Endothelial cell of umbilical vein (primary cell): ENCODE results near the gene APCDD1. TPM values are rescaled to one million over a fixed set of nuclear protein-coding genes. Genes with fewer than 3 reads are reported as not detected.

Source experiments
- BruUV-seq: library from RNA; stranded (reverse); fragments of 400-500 nt; replicated peaks from 2 replicates; lab custom pipeline; 2021; lab: Mats Ljungman, UMichigan
- CTCF ChIA-PET: fragments of 300-600, 350-600 bp; sonication (Branson Sonifier 250); formaldehyde crosslinking; loops from one replicate; lab custom pipeline; 2021; ENCODE audit warnings: antibody characterized with exemption, inconsistent platforms; lab: Charles Lee
- POLR2A ChIA-PET: fragments of 300-600, 350-600 bp; sonication (Branson Sonifier 250); formaldehyde crosslinking; loops from one replicate; lab custom pipeline; 2021; ENCODE audit warnings: antibody characterized with exemption, inconsistent platforms; lab: Charles Lee
- DNase-seq: peaks from one replicate; pipeline ENCODE4 v3.0.0-alpha.2; 2011; ENCODE audit warnings: low read depth, low spot score
- FAIRE-seq: peaks from 2 replicates; lab custom pipeline; 2011; peaks lifted over from hg19 to GRCh38; lab: Jason Lieb, UNC
- H2AFZ ChIP-seq: 2 replicates; pipeline ENCODE4 v1.6.0; 2012; ENCODE audit warnings: low read depth, low read length, control low read depth, inconsistent platforms
- H3K27ac ChIP-seq: 2 replicates; pipeline ENCODE4 v1.5.1; 2011; ENCODE audit warnings: low read depth, mild to moderate bottlenecking, control low read depth, low read length, moderate library complexity; ENCODE audit not compliant: insufficient read depth
- H3K27me3 ChIP-seq, 2 experiments: 2 replicates each; pipeline versions ENCODE4 v1.6.0 to v1.6.1; 2011; ENCODE audit warnings: low read length in 2 of 2, mixed read lengths in 1 of 2; ENCODE audit not compliant: control insufficient read depth in 2 of 2, insufficient read depth in 2 of 2
- H3K36me3 ChIP-seq, 2 experiments: 2 replicates in 1 of 2; 3 replicates in 1 of 2; pipeline ENCODE4 v1.5.1; 2011; ENCODE audit warnings: low read length in 2 of 2, mild to moderate bottlenecking in 1 of 2, moderate library complexity in 1 of 2; ENCODE audit not compliant: control insufficient read depth in 2 of 2, insufficient read depth in 2 of 2; ENCODE audit errors: extremely low read depth in 1 of 2
- H3K4me1 ChIP-seq: 3 replicates; pipeline ENCODE4 v1.5.1; 2011; ENCODE audit warnings: mild to moderate bottlenecking, low read length; ENCODE audit not compliant: control insufficient read depth, insufficient read depth; ENCODE audit errors: extremely low read depth
- H3K4me2 ChIP-seq: 2 replicates; pipeline ENCODE4 v1.6.1; 2011; ENCODE audit warnings: low read length, control low read depth, mixed read lengths; ENCODE audit not compliant: insufficient read depth
- H3K4me3 ChIP-seq, 3 experiments: fragments of 200-600 bp in 1 of 3; sonication (generic), shearing (Covaris generic) in 1 of 3; replicated peaks in 1 of 3; 2 replicates each; pipeline ENCODE4 v1.5.1; 2011 to 2016; ENCODE audit warnings: control low read depth in 3 of 3, low read length in 3 of 3, mild to moderate bottlenecking in 2 of 3, inconsistent platforms in 1 of 3, low read depth in 1 of 3, moderate library complexity in 1 of 3; ENCODE audit not compliant: insufficient read depth in 1 of 3
- H3K79me2 ChIP-seq: 2 replicates; pipeline ENCODE4 v1.6.0; 2012; ENCODE audit warnings: low read length, inconsistent platforms; ENCODE audit not compliant: control insufficient read depth, insufficient read depth
- H3K9ac ChIP-seq: replicated peaks from 2 replicates; pipeline ENCODE3; 2011; ENCODE audit warnings: low read length, control low read depth; ENCODE audit not compliant: insufficient read depth; ENCODE audit errors: extremely low read depth
- H3K9me1 ChIP-seq: replicated peaks from 3 replicates; pipeline ENCODE4 v1.6.0; 2011; ENCODE audit warnings: mild to moderate bottlenecking, low read length; ENCODE audit not compliant: control insufficient read depth, insufficient read depth; ENCODE audit errors: extremely low read depth
- H3K9me3 ChIP-seq: replicated peaks from 2 replicates; pipeline ENCODE4 v1.5.1; 2012; ENCODE audit warnings: low read length, inconsistent platforms; ENCODE audit not compliant: control insufficient read depth, insufficient read depth
- H4K20me1 ChIP-seq: replicated peaks from 2 replicates; pipeline ENCODE3; 2011; ENCODE audit warnings: mild to moderate bottlenecking, low read length; ENCODE audit not compliant: control insufficient read depth, insufficient read depth; ENCODE audit errors: extremely low read depth
- FOS ChIP-seq: IDR thresholded peaks from 2 replicates; pipeline ENCODE4 v1.6.1; 2011; ENCODE audit warnings: mild to moderate bottlenecking, low read length, moderate library complexity, borderline replicate concordance; ENCODE audit not compliant: insufficient read depth
- GATA2 ChIP-seq: IDR thresholded peaks from 2 replicates; pipeline ENCODE4 v1.7.0; 2011; ENCODE audit warnings: low read depth, mild to moderate bottlenecking, moderate library complexity, mixed read lengths, low read length; ENCODE audit not compliant: insufficient read length, insufficient read depth
- JUN ChIP-seq: IDR thresholded peaks from 2 replicates; pipeline ENCODE4 v1.6.1; 2011; ENCODE audit warnings: borderline replicate concordance, low read depth; ENCODE audit not compliant: insufficient read length, insufficient read depth
- MYC ChIP-seq: IDR thresholded peaks from one replicate; pipeline ENCODE4 v1.6.1; 2011; ENCODE audit warnings: mild to moderate bottlenecking, low read depth, low read length
- POLR2A ChIP-seq: IDR thresholded peaks from 2 replicates; pipeline ENCODE4 v1.6.1; 2012; ENCODE audit warnings: low read depth, mild to moderate bottlenecking, control low read depth, low read length
- POLR2AphosphoS5 ChIP-seq: IDR thresholded peaks from 2 replicates; pipeline ENCODE4 v1.6.1; 2012; ENCODE audit warnings: low read depth, mild to moderate bottlenecking, control low read depth, low read length, moderate library complexity; ENCODE audit not compliant: insufficient read depth
- dilution Hi-C: fragments of 300-500 bp; cut with MboI; formaldehyde crosslinking; loops from one replicate; pipeline ENCODE4 v1.15.0; 2019; ENCODE audit warnings: low sequenced_read_pairs; ENCODE audit not compliant: extremely low pct_ligation_motif_present
- intact Hi-C: fragments of 100-400 bp; cut with micrococcal nuclease; formaldehyde crosslinking; loops from one replicate; pipeline ENCODE4 v1.10.0; 2022
- polyA plus RNA-seq, 4 experiments: library from polyadenylated mRNA; depleted of rRNA in 3 of 4; stranded (reverse) in 3 of 4; unstranded in 1 of 4; fragments of >200 nt; gene quantifications; 2 replicates each; pipeline versions ENCODE4 v1.2.1 to v1.2.3, GENCODE V29; 2011 to 2012; ENCODE audit warnings: missing spikeins in 1 of 4
- total RNA-seq: library from RNA; stranded (reverse); gene quantifications from 2 replicates; pipeline ENCODE4 v1.2.3, GENCODE V29; 2021
- TF ChIP-seq, protein P1 (sequence below): IDR thresholded peaks from 2 replicates; pipeline ENCODE4 v1.6.1; 2011; ENCODE audit not compliant: insufficient read depth, insufficient read length
- TF ChIP-seq, protein P2 (sequence below), 2 donors: IDR thresholded peaks; 1 replicate in 1 of 2; 2 replicates in 1 of 2; pipeline ENCODE4 v1.5.1; 2011; ENCODE audit warnings: low read length in 2 of 2, mild to moderate bottlenecking in 2 of 2, moderate library complexity in 2 of 2, control low read depth in 1 of 2, inconsistent platforms in 1 of 2, low read depth in 1 of 2; ENCODE audit not compliant: insufficient read depth in 1 of 2; ENCODE audit errors: extremely low read depth in 1 of 2

Gene APCDD1
- total and polyA plus RNA-seq, 2 donors (not counting 3 experiments of a cell fraction or from before 2014, with no cell fraction given), result 0.95 to 1.4 TPM

DNA sequence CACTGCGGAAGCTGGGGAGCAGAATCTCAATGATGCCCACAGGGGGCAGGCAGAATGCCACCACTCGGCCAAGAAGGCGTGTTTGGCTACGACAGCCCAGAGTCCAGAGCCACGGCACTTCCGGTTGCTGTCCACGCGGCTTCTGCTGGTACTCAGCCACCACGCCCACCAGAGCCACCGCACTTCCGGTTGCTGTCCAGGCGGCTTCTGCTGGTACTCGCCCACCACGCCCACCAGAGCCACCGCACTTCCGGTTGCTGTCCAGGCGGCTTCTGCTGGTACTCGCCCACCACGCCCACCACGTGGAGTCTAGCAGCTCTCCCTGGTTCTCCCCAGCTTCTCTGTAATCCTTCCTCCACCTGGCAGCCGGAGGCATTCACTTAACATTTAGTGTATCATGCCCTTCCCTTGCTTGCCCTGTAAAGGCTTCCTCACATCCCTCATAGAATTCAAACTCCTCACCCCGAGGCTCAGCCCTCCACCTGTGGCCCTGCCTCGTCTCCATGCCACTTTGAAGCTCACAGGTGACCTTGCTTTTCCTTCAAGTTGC lies 40.1 kb upstream of the APCDD1 start:
- POLR2A ChIA-PET, result no interaction called here
- no TSS peak for BruUV-seq
- dilution Hi-C loops, result no loop called here

More for the DNA sequence above, 40.1 kb upstream of the APCDD1 start:
- no peak for FAIRE-seq
- Histone ChIP-seq H3K27ac (no peak overlapping the region), H3K4me1 (no peaks in the 10 kb centered on the region), H3K4me2 (no peak overlapping the region), H2AFZ (no peak overlapping the region), H3K9ac (no peak overlapping the region), H3K27me3 (no peaks in the 10 kb centered on the region), H3K9me1 (no peaks in the 10 kb centered on the region), H3K4me3 (no peak overlapping the region), H3K79me2 (no peaks in the 10 kb centered on the region), H4K20me1 (no peaks in the 10 kb centered on the region), H3K36me3 (no peaks in the 10 kb centered on the region), H3K9me3 (no peaks in the 10 kb centered on the region)
- CTCF ChIA-PET, result no interaction called here
- TF ChIP-seq JUN (no peak), MYC (no peak), FOS (no peak), POLR2A (no peak), POLR2AphosphoS5 (no peak), GATA2 (no peak)
- TF ChIP-seq, protein P1, sequence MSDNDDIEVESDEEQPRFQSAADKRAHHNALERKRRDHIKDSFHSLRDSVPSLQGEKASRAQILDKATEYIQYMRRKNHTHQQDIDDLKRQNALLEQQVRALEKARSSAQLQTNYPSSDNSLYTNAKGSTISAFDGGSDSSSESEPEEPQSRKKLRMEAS, result no peak
- TF ChIP-seq, protein P2, sequence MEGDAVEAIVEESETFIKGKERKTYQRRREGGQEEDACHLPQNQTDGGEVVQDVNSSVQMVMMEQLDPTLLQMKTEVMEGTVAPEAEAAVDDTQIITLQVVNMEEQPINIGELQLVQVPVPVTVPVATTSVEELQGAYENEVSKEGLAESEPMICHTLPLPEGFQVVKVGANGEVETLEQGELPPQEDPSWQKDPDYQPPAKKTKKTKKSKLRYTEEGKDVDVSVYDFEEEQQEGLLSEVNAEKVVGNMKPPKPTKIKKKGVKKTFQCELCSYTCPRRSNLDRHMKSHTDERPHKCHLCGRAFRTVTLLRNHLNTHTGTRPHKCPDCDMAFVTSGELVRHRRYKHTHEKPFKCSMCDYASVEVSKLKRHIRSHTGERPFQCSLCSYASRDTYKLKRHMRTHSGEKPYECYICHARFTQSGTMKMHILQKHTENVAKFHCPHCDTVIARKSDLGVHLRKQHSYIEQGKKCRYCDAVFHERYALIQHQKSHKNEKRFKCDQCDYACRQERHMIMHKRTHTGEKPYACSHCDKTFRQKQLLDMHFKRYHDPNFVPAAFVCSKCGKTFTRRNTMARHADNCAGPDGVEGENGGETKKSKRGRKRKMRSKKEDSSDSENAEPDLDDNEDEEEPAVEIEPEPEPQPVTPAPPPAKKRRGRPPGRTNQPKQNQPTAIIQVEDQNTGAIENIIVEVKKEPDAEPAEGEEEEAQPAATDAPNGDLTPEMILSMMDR (IDR thresholded peaks at IDR 0.05; ENCODE audit: extremely low read depth in 1 of 2, insufficient read depth in 1 of 2, low read depth in 1 of 2, low read length in 2 of 2), result no peak
- intact Hi-C loops, result no loop called here
- DNase-seq, result no peak
